Measurements from ENCODE around the gene MAP4K3.
A peak's percentile ranks its signal among the peaks of the same experiment; 100 is the strongest.

The MAP4K3 gene

GRCh38 chr2:39221459-39221858 is 215.6 kb downstream of the MAP4K3 start:
- DNase-seq (ENCODE audit: low spot score), result no peak
- no peak for TF ChIP-seq CTCF (IDR thresholded peaks at IDR 0.05; ENCODE audit: borderline replicate concordance, control extremely low read depth, extremely low read depth, insufficient read depth, missing control alignments)
- in situ Hi-C loops (cut with MboI; ENCODE audit: low sequenced_read_pairs, unreplicated experiment), result loop anchor here (10.0 kb wide), 2 partner anchors 97 to 147 kb away; partner anchors contain the start of gene SOS1

- DNase-seq (ENCODE audit: low spot score), result no peak
- in situ Hi-C loops (cut with MboI; ENCODE audit: low sequenced_read_pairs, unreplicated experiment), result loop anchor here (10.0 kb wide), 2 partner anchors 95 to 145 kb away; partner anchors contain the start of gene SOS1
- no peak for TF ChIP-seq CTCF (IDR thresholded peaks at IDR 0.05; ENCODE audit: borderline replicate concordance, control extremely low read depth, extremely low read depth, insufficient read depth, missing control alignments)
These were observed 216.9 kb downstream of the MAP4K3 start for GRCh38 chr2:39220136-39220535.

- in situ Hi-C loops (cut with MboI; ENCODE audit: low sequenced_read_pairs, unreplicated experiment), result no loop called here
These were observed 218.7 kb downstream of the MAP4K3 start for GRCh38 chr2:39218391-39218790.

DNA sequence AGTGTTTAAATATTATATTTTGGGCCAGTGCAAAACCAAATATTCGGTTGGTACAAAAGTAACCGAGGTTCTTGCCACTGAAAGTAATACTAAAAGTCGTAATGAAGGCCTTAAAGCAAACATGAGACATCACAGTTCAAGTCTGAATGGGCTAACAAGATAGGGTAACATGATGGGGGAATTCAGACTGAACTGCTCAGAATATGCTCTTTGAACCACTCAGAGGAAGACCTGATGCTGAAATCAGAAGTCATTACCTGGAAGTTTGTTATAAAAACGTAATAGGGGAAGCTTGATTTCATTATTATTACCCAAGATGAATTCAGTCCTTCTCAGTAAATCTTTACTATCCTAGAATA is 219.9 kb downstream of the MAP4K3 start:
- in situ Hi-C loops (cut with MboI; ENCODE audit: low sequenced_read_pairs, unreplicated experiment), result no loop called here
- no peak for DNase-seq (ENCODE audit: low spot score)
- no peak for TF ChIP-seq CTCF (IDR thresholded peaks at IDR 0.05; ENCODE audit: borderline replicate concordance, control extremely low read depth, extremely low read depth, insufficient read depth, missing control alignments)

More at GRCh38 chr2:39218391-39218790, 218.7 kb downstream of the MAP4K3 start:
- no peak for TF ChIP-seq CTCF (IDR thresholded peaks at IDR 0.05; ENCODE audit: borderline replicate concordance, control extremely low read depth, extremely low read depth, insufficient read depth, missing control alignments)
- DNase-seq (ENCODE audit: low spot score), result no peak

GRCh38 chr2:39216346-39217191 is 220.5 kb downstream of the MAP4K3 start:
- in situ Hi-C loops (cut with MboI; ENCODE audit: low sequenced_read_pairs, unreplicated experiment), result no loop called here
- TF ChIP-seq CTCF (IDR thresholded peaks at IDR 0.05; ENCODE audit: borderline replicate concordance, control extremely low read depth, extremely low read depth, insufficient read depth, missing control alignments), result no peak
- DNase-seq (ENCODE audit: low spot score), result peak; percentile 21

- in situ Hi-C loops (cut with MboI; ENCODE audit: low sequenced_read_pairs, unreplicated experiment), result no loop called here
- no peak for DNase-seq (ENCODE audit: low spot score)
- TF ChIP-seq CTCF (IDR thresholded peaks at IDR 0.05; ENCODE audit: borderline replicate concordance, control extremely low read depth, extremely low read depth, insufficient read depth, missing control alignments), result no peak
These were observed 221.5 kb downstream of the MAP4K3 start for GRCh38 chr2:39215545-39215944.
